K562 (cell line): Measurements from ENCODE around the gene ELOF1. TPM values are rescaled to one million over a fixed set of nuclear protein-coding genes. Genes with fewer than 3 reads are reported as not detected.

Source experiments
- BHLHE40 ChIP-seq: IDR thresholded peaks from 2 replicates; pipeline ENCODE4 v1.6.1; 2011; ENCODE audit warnings: low read length, improper control_type of control experiment
- HBP1 ChIP-seq: fragments of 450-650 bp; formaldehyde crosslinking; IDR thresholded peaks from 2 replicates; pipeline ENCODE4 v1.4.0; 2022; ENCODE audit warnings: missing genetic modification characterization
- KLF6 ChIP-seq: fragments of 250-450 bp; sonication (Bioruptor Pico); IDR thresholded peaks from 2 replicates; pipeline ENCODE4 v1.4.0; 2020; ENCODE audit warnings: mild to moderate bottlenecking, moderate library complexity, borderline replicate concordance
- MCM2 ChIP-seq: fragments of 450-650 bp; IDR thresholded peaks from 2 replicates; pipeline ENCODE4 v1.6.1; 2017; ENCODE audit warnings: low read depth, mild to moderate bottlenecking
- MTA1 ChIP-seq: fragments of 450-650 bp; IDR thresholded peaks from 2 replicates; pipeline ENCODE4 v1.6.1; 2017; ENCODE audit warnings: borderline replicate concordance
- PKNOX1 ChIP-seq: fragments of 450-650 bp; IDR thresholded peaks from 2 replicates; pipeline ENCODE4 v1.6.1; 2016
- SMAD1 ChIP-seq: fragments of 150-350 bp; IDR thresholded peaks from 2 replicates; pipeline ENCODE4 v1.6.1; 2014; ENCODE audit warnings: low read length, low read depth; ENCODE audit not compliant: partially characterized antibody
- polyA plus RNA-seq, 8 experiments: library from polyadenylated mRNA; depleted of rRNA in 4 of 8; stranded (reverse) in 5 of 8; unstranded in 3 of 8; fragments of >200 nt; fragmentation: Nextera tagmentation in 2 of 8; fragmentation: Illumina TruSeq in 1 of 8; extraction: Ambion mirVana in 2 of 8; extraction: Trizol in 1 of 8; gene quantifications; 2 replicates each; pipeline versions ENCODE4 v1.2.1 to v1.2.3, GENCODE V29; 2011 to 2014; ENCODE audit warnings: inconsistent platforms in 1 of 8, missing spikeins in 1 of 8
- total RNA-seq, 7 experiments: library from RNA; depleted of rRNA in 6 of 7; stranded (reverse); fragments of >200 nt in 6 of 7; fragmentation: Illumina TruSeq in 2 of 7; extraction: Trizol in 2 of 7; gene quantifications; 2 replicates each; pipeline versions ENCODE4 v1.2.1 to v1.2.3, GENCODE V29; 2011 to 2021; ENCODE audit warnings: low replicate concordance in 1 of 7
- TF ChIP-seq, protein P1 (sequence below): fragments of 450-650 bp; IDR thresholded peaks from 2 replicates; pipeline ENCODE4 v1.6.1; 2016; ENCODE audit warnings: mild to moderate bottlenecking, moderate library complexity
- TF ChIP-seq, protein P2 (sequence below): sonication (generic); formaldehyde crosslinking; IDR thresholded peaks from 2 replicates; pipeline ENCODE4 v1.8.0; 2022; ENCODE audit warnings: missing genetic modification reagents, mild to moderate bottlenecking, moderate library complexity, borderline replicate concordance

The ELOF1 gene
- total and polyA plus RNA-seq, 9 of the 15 experiments (the other 6 are each of a cell fraction or from before 2014, with no cell fraction given): 16.7 to 147 (median 74.2) TPM

DNA sequence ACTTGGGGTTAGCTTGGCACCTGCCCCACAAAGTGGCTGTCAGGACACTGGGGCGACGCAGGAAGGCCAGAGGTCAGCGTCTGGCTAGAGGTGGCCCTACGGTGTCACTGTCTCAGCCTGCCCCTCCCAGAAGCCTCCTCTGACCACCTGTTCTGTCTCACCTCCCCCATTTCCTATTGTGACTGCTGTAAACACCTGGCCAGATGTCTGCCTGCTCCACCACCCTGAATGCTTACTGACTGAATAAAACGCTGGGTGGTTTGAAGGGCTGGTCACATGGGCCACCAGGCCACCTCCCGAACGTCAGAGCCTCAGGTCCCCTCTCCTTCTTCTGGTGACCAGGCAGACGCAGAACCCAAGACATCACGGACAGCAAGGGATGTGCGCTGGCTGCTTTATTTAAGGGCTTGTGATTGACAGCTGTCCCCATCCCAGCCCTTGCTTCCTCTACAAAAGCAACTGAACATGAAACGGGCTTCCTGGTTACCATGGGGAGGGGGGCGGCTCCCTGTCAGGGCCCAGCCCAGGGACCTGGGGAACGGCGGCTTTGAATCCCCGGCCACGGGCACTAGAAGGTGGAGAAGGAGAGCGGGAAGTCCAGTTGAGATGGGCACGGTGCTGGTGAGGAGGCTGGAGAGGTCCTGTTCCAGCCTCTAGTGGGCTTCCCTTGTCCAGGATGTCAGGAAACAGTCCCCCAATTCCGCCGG is 6.2 kb downstream of the ELOF1 start (continued):
- TF ChIP-seq, protein P1, sequence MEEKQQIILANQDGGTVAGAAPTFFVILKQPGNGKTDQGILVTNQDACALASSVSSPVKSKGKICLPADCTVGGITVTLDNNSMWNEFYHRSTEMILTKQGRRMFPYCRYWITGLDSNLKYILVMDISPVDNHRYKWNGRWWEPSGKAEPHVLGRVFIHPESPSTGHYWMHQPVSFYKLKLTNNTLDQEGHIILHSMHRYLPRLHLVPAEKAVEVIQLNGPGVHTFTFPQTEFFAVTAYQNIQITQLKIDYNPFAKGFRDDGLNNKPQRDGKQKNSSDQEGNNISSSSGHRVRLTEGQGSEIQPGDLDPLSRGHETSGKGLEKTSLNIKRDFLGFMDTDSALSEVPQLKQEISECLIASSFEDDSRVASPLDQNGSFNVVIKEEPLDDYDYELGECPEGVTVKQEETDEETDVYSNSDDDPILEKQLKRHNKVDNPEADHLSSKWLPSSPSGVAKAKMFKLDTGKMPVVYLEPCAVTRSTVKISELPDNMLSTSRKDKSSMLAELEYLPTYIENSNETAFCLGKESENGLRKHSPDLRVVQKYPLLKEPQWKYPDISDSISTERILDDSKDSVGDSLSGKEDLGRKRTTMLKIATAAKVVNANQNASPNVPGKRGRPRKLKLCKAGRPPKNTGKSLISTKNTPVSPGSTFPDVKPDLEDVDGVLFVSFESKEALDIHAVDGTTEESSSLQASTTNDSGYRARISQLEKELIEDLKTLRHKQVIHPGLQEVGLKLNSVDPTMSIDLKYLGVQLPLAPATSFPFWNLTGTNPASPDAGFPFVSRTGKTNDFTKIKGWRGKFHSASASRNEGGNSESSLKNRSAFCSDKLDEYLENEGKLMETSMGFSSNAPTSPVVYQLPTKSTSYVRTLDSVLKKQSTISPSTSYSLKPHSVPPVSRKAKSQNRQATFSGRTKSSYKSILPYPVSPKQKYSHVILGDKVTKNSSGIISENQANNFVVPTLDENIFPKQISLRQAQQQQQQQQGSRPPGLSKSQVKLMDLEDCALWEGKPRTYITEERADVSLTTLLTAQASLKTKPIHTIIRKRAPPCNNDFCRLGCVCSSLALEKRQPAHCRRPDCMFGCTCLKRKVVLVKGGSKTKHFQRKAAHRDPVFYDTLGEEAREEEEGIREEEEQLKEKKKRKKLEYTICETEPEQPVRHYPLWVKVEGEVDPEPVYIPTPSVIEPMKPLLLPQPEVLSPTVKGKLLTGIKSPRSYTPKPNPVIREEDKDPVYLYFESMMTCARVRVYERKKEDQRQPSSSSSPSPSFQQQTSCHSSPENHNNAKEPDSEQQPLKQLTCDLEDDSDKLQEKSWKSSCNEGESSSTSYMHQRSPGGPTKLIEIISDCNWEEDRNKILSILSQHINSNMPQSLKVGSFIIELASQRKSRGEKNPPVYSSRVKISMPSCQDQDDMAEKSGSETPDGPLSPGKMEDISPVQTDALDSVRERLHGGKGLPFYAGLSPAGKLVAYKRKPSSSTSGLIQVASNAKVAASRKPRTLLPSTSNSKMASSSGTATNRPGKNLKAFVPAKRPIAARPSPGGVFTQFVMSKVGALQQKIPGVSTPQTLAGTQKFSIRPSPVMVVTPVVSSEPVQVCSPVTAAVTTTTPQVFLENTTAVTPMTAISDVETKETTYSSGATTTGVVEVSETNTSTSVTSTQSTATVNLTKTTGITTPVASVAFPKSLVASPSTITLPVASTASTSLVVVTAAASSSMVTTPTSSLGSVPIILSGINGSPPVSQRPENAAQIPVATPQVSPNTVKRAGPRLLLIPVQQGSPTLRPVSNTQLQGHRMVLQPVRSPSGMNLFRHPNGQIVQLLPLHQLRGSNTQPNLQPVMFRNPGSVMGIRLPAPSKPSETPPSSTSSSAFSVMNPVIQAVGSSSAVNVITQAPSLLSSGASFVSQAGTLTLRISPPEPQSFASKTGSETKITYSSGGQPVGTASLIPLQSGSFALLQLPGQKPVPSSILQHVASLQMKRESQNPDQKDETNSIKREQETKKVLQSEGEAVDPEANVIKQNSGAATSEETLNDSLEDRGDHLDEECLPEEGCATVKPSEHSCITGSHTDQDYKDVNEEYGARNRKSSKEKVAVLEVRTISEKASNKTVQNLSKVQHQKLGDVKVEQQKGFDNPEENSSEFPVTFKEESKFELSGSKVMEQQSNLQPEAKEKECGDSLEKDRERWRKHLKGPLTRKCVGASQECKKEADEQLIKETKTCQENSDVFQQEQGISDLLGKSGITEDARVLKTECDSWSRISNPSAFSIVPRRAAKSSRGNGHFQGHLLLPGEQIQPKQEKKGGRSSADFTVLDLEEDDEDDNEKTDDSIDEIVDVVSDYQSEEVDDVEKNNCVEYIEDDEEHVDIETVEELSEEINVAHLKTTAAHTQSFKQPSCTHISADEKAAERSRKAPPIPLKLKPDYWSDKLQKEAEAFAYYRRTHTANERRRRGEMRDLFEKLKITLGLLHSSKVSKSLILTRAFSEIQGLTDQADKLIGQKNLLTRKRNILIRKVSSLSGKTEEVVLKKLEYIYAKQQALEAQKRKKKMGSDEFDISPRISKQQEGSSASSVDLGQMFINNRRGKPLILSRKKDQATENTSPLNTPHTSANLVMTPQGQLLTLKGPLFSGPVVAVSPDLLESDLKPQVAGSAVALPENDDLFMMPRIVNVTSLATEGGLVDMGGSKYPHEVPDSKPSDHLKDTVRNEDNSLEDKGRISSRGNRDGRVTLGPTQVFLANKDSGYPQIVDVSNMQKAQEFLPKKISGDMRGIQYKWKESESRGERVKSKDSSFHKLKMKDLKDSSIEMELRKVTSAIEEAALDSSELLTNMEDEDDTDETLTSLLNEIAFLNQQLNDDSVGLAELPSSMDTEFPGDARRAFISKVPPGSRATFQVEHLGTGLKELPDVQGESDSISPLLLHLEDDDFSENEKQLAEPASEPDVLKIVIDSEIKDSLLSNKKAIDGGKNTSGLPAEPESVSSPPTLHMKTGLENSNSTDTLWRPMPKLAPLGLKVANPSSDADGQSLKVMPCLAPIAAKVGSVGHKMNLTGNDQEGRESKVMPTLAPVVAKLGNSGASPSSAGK: no peak
- TF ChIP-seq MTA1 (no peak), SMAD1 (no peak), PKNOX1 (peak; percentile 76), BHLHE40 (no peak), MCM2 (no peak), HBP1 (CRISPR knock-in tag) (no peak), KLF6 (CRISPR knock-in tag) (no peak)
- TF ChIP-seq, protein P2, sequence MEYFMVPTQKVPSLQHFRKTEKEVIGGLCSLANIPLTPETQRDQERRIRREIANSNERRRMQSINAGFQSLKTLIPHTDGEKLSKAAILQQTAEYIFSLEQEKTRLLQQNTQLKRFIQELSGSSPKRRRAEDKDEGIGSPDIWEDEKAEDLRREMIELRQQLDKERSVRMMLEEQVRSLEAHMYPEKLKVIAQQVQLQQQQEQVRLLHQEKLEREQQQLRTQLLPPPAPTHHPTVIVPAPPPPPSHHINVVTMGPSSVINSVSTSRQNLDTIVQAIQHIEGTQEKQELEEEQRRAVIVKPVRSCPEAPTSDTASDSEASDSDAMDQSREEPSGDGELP: 0 out of 2 replicates have a peak, but pooled peaks have one; percentile 0
- TF ChIP-seq, all 486 proteins: peak for 3
